ENCODE results near the gene MED27. TPM values are rescaled to one million over a fixed set of nuclear protein-coding genes. Genes with fewer than 3 reads are reported as not detected.

MED27 gene
- total and polyA plus RNA-seq, 2 of the 8 experiments (the other 6 are each of a cell fraction or from before 2014, with no cell fraction given), result 29.9 to 56.5 TPM

DNA sequence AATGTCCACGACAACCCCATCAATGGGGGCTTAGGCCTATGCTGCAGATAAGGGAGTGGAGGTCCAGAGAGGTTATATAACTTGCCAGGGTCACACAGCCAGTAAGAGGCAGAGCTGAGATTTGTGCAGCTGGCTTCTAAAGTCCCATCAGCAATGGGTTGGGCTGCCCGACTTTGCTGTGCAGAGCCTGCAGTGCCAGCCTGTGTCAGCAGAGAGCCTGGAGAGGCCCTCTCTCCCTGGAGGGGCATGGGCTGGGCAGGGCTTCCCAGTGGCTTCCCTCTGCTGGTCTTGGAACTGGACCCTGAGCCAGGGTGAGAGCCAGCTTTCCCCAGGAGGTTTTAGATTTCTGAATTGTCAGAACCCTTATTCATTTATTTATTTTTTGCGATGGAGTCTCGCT, 262.6 kb downstream of the MED27 start (continued):
- TF ChIP-seq SAP30 (IDR thresholded peaks at IDR 0.05; ENCODE audit: insufficient read depth, insufficient replicate concordance, low read length) (no peak), ASH2L (IDR thresholded peaks at IDR 0.05; ENCODE audit: low read length) (no peak), KDM1A (IDR thresholded peaks at IDR 0.05; ENCODE audit: borderline replicate concordance, low read length) (no peak)
- TF ChIP-seq, protein P1, sequence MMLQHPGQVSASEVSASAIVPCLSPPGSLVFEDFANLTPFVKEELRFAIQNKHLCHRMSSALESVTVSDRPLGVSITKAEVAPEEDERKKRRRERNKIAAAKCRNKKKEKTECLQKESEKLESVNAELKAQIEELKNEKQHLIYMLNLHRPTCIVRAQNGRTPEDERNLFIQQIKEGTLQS (IDR thresholded peaks at IDR 0.05; ENCODE audit: insufficient read depth, low read depth, low read length), result no peak
- TF ChIP-seq, protein P2, sequence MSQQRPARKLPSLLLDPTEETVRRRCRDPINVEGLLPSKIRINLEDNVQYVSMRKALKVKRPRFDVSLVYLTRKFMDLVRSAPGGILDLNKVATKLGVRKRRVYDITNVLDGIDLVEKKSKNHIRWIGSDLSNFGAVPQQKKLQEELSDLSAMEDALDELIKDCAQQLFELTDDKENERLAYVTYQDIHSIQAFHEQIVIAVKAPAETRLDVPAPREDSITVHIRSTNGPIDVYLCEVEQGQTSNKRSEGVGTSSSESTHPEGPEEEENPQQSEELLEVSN (IDR thresholded peaks at IDR 0.05), result no peak
